Endothelial cell of coronary artery (primary cell): ENCODE measurements around the gene C8B. TPM values are rescaled to one million over a fixed set of nuclear protein-coding genes. Genes with fewer than 3 reads are reported as not detected.

Experiments
- total RNA-seq: library from RNA; depleted of rRNA; stranded (reverse); fragments of >200 nt; gene quantifications from 2 replicates; pipeline ENCODE4 v1.2.3, GENCODE V29; 2014

The C8B gene
- not detected in 2 replicates for total RNA-seq

GRCh38 chr1:56965916-56966697 lies at the start of gene C8B:
Gene C8B (minus strand): TSS chr1:56966015. CDS start chr1:56965948, 67 bp downstream.

Other genes starting within 250 kb of the C8B start
- gene FYB2, start 146.6 kb downstream of the C8B start, total RNA-seq, result not detected in 2 replicates
- not detected in 2 replicates for gene C8A, start 111.2 kb downstream of the C8B start, total RNA-seq